Measurements from ENCODE around the gene SERINC3. TPM values are rescaled to one million over a fixed set of nuclear protein-coding genes. Genes with fewer than 3 reads are reported as not detected.

SERINC3 gene
- total and polyA plus RNA-seq, 2 of the 8 experiments (the other 6 are each of a cell fraction or from before 2014, with no cell fraction given), result 47.2 to 66.0 TPM

- Histone ChIP-seq H2AFZ (ENCODE audit: low read length) (no peak overlapping the region), H3K4ac (replicated peaks; ENCODE audit: insufficient read length, low read depth, low read length) (no peak overlapping the region), H2BK120ac (replicated peaks; ENCODE audit: low read depth, low read length) (no peak overlapping the region), H3K4me1 (replicated peaks in 1 of 4; ENCODE audit: control insufficient read depth in 3 of 4, insufficient read depth in 4 of 4, low read length in 3 of 4) (no peaks in the 10 kb centered on the region), H3K79me1 (ENCODE audit: low read depth, low read length) (no peaks in the 10 kb centered on the region), H3K27me3 (replicated peaks in 1 of 4; ENCODE audit: control insufficient read depth in 3 of 4, extremely low read depth in 1 of 4, insufficient read depth in 3 of 4, low read length in 3 of 4) (no peaks in the 10 kb centered on the region), H2BK5ac (ENCODE audit: low read depth, low read length) (no peak overlapping the region), H4K91ac (replicated peaks; ENCODE audit: insufficient read length, low read length) (no peak overlapping the region), H2AK5ac (ENCODE audit: low read depth, low read length) (no peak overlapping the region), H3K79me2 (ENCODE audit: control insufficient read depth in 1 of 2, insufficient read depth in 2 of 2, low read length in 2 of 2) (no peaks in the 10 kb centered on the region), H3K4me3 (ENCODE audit: extremely low read depth in 1 of 4, insufficient read depth in 2 of 4, low read depth in 3 of 4, low read length in 4 of 4) (no peak overlapping the region), H3K23me2 (ENCODE audit: low read depth, low read length) (no peaks in the 10 kb centered on the region), H3K23ac (ENCODE audit: insufficient read length) (no peak overlapping the region), H3K18ac (ENCODE audit: extremely low read depth, low read length) (no peak overlapping the region), H3K4me2 (ENCODE audit: insufficient read depth in 1 of 2, low read depth in 2 of 2, low read length in 2 of 2) (no peak overlapping the region), H4K20me1 (replicated peaks in 1 of 2; ENCODE audit: control insufficient read depth in 1 of 2, insufficient read depth in 2 of 2, low read length in 2 of 2) (peaks cover 1 to 2% of the 10 kb centered on the region in 2 experiments), H4K5ac (ENCODE audit: insufficient read length, low read depth, low read length) (no peak overlapping the region), H3K36me3 (ENCODE audit: control insufficient read depth in 2 of 4, insufficient read depth in 4 of 4, low read length in 3 of 4) (peaks cover 7 to 39% (median 15%) of the 10 kb centered on the region in 4 experiments; a peak in 7 of 8 replicates), H3K56ac (replicated peaks; ENCODE audit: insufficient read length, low read depth, low read length) (no peak overlapping the region), H2BK15ac (ENCODE audit: low read length) (no peak overlapping the region), H2BK12ac (ENCODE audit: low read depth, low read length) (no peak overlapping the region), H3K9ac (replicated peaks in 1 of 4; ENCODE audit: extremely low read depth in 1 of 4, low read depth in 3 of 4, low read length in 3 of 4) (no peak overlapping the region), H4K8ac (ENCODE audit: extremely low read depth, insufficient read depth, low read length) (no peak overlapping the region), H3K27ac (ENCODE audit: low read depth, low read length) (no peak overlapping the region), H3K9me3 (ENCODE audit: insufficient read depth in 2 of 2, low read depth in 1 of 2, low read length in 1 of 2) (no peaks in the 10 kb centered on the region), H2BK20ac (ENCODE audit: low read length) (no peak overlapping the region), H3K14ac (ENCODE audit: insufficient read length) (no peak overlapping the region)
- 77% methylated on average over 2 of the region's 2 CpGs; no CpG with 5 or more reads in 1 of the 2 experiments for WGBS, 2 experiments (ENCODE audit: extremely low coverage in 1 of 2, insufficient coverage in 1 of 2, insufficient read length in 1 of 2, insufficient replicate concordance in 2 of 2, low coverage in 1 of 2, low lambda C conversion rate in 2 of 2, missing lambda C conversion rate in 1 of 2)
- ChIA-PET CTCF (ENCODE audit: partially characterized antibody) (interaction anchor here (1.2 to 1.3 kb wide), 2 partner anchors 18 to 140 kb away, joined by 3 read pairs; no protein-coding TSS in a partner anchor), POLR2A (ENCODE audit: partially characterized antibody) (no interaction called here)
- FAIRE-seq (no peak), DNase-seq (ENCODE audit: low read depth in 1 of 2, low spot score in 2 of 2) (no peak)
- TF ChIP-seq CTCF (IDR thresholded peaks at IDR 0.05; ENCODE audit: control extremely low read depth in 1 of 3, insufficient read depth in 1 of 3, low read depth in 1 of 3, low read length in 3 of 3) (no peak), CBX8 (IDR thresholded peaks at IDR 0.05; ENCODE audit: borderline replicate concordance, low read depth, low read length) (no peak), GTF2F1 (IDR thresholded peaks at IDR 0.05; ENCODE audit: borderline replicate concordance, low read depth, low read length) (no peak), TCF12 (IDR thresholded peaks at IDR 0.05; ENCODE audit: low read depth, low read length) (no peak), CREB1 (IDR thresholded peaks at IDR 0.05) (no peak), TEAD4 (IDR thresholded peaks at IDR 0.05; ENCODE audit: low read depth, low read length) (no peak), USF2 (IDR thresholded peaks at IDR 0.05; ENCODE audit: low read length) (no peak), MAFK (IDR thresholded peaks at IDR 0.05; ENCODE audit: low read depth, low read length) (no peak), KDM1A (IDR thresholded peaks at IDR 0.05; ENCODE audit: borderline replicate concordance, low read length) (no peak), CEBPB (IDR thresholded peaks at IDR 0.05; ENCODE audit: low read depth, low read length) (no peak), SUZ12 (IDR thresholded peaks at IDR 0.05; ENCODE audit: low read length) (no peak)
Measured at GRCh38 chr20:44485830-44486198, 36.1 kb downstream of the SERINC3 start.
